Mucosa of rectum (tissue), 2 donors: ENCODE measurements around the gene PCBP3.
"Not testable (repeated sequence)": the region's sequence is repeated elsewhere in the genome, so short reads cannot be mapped to it uniquely, and the experiment has no call there.

ENCODE experiments used
- H3K27ac ChIP-seq, 2 donors: one replicate each; pipeline ENCODE4 v1.7.0; 2013; ENCODE audit warnings: inconsistent platforms in 2 of 2, low read depth in 2 of 2, low read length in 2 of 2
- H3K27me3 ChIP-seq, 2 donors: one replicate each; pipeline ENCODE4 v1.7.0; 2013; ENCODE audit warnings: low read length in 2 of 2; ENCODE audit not compliant: control insufficient read depth in 2 of 2, insufficient read depth in 2 of 2
- H3K36me3 ChIP-seq, 2 donors: one replicate each; pipeline ENCODE4 v1.7.0; 2013; ENCODE audit warnings: low read length in 2 of 2; ENCODE audit not compliant: control insufficient read depth in 2 of 2, insufficient read depth in 2 of 2
- H3K4me1 ChIP-seq, 2 donors: one replicate each; pipeline ENCODE4 v1.7.0; 2013; ENCODE audit warnings: low read length in 2 of 2, mild to moderate bottlenecking in 1 of 2; ENCODE audit not compliant: control insufficient read depth in 2 of 2, insufficient read depth in 2 of 2
- H3K4me3 ChIP-seq, 2 donors: one replicate each; pipeline ENCODE4 v1.7.0; 2013; ENCODE audit warnings: low read length in 2 of 2
- H3K9ac ChIP-seq, 2 donors: one replicate each; pipeline ENCODE4 v1.7.0; 2013; ENCODE audit warnings: low read length in 2 of 2, low read depth in 1 of 2, mild to moderate bottlenecking in 1 of 2
- H3K9me3 ChIP-seq, 2 donors: one replicate each; pipeline ENCODE4 v1.7.0; 2013; ENCODE audit warnings: low read length in 2 of 2; ENCODE audit not compliant: control insufficient read depth in 2 of 2
- donor health status: healthy.
- donor health status: Normal muscosa, but diverticular disease.

Gene PCBP3

GRCh38 chr21:45957981-45958600 lies 314.6 kb downstream of the PCBP3 start:
- Histone ChIP-seq H3K4me3 (no peak overlapping the region), H3K36me3 (no peaks in the 10 kb centered on the region), H3K27me3 (no peaks in the 10 kb centered on the region), H3K4me1 (peaks cover 0 to 2% of the 10 kb centered on the region in 2 donors), H3K9me3 (no peaks in the 10 kb centered on the region), H3K27ac (no peak overlapping the region), H3K9ac (no peak overlapping the region)

GRCh38 chr21:45959182-45959581 lies 315.7 kb downstream of the PCBP3 start:
- no peaks in the 10 kb centered on the region for H3K36me3 ChIP-seq
- H3K27ac ChIP-seq, result no peak overlapping the region

GRCh38 chr21:45959779-45960390 lies 316.4 kb downstream of the PCBP3 start:
- H3K27ac ChIP-seq, result no peak overlapping the region
- no peaks in the 10 kb centered on the region for H3K9me3 ChIP-seq
- H3K4me3 ChIP-seq, result no peak overlapping the region
- H3K36me3 ChIP-seq, result no peaks in the 10 kb centered on the region
- H3K9ac ChIP-seq, result no peak overlapping the region
- no peaks in the 10 kb centered on the region for H3K4me1 ChIP-seq
- no peaks in the 10 kb centered on the region for H3K27me3 ChIP-seq

More at GRCh38 chr21:45959182-45959581, 315.7 kb downstream of the PCBP3 start:
- Histone ChIP-seq H3K9me3 (no peaks in the 10 kb centered on the region), H3K4me1 (peaks cover 0 to under 1% of the 10 kb centered on the region in 2 donors), H3K9ac (no peak overlapping the region), H3K4me3 (no peak overlapping the region), H3K27me3 (no peaks in the 10 kb centered on the region)

GRCh38 chr21:45961408-45961807 lies 317.9 kb downstream of the PCBP3 start:
- H3K36me3 ChIP-seq, H3K4me3 ChIP-seq, H3K4me1 ChIP-seq, H3K27me3 ChIP-seq, H3K9me3 ChIP-seq, H3K9ac ChIP-seq, H3K27ac ChIP-seq: not testable (repeated sequence)

- Histone ChIP-seq H3K4me1 (no peaks in the 10 kb centered on the region), H3K27me3 (no peaks in the 10 kb centered on the region), H3K36me3 (no peaks in the 10 kb centered on the region), H3K9ac (no peak overlapping the region), H3K9me3 (no peaks in the 10 kb centered on the region), H3K27ac (no peak overlapping the region), H3K4me3 (no peak overlapping the region)
Measured at GRCh38 chr21:45962531-45963231, 319.2 kb downstream of the PCBP3 start.

GRCh38 chr21:45963232-45963570 lies 319.7 kb downstream of the PCBP3 start:
- H3K27ac ChIP-seq, result no peak overlapping the region
- no peak overlapping the region for H3K4me3 ChIP-seq
- no peaks in the 10 kb centered on the region for H3K36me3 ChIP-seq
- H3K9ac ChIP-seq, result no peak overlapping the region
- no peaks in the 10 kb centered on the region for H3K27me3 ChIP-seq
- no peaks in the 10 kb centered on the region for H3K4me1 ChIP-seq
- H3K9me3 ChIP-seq, result no peaks in the 10 kb centered on the region

GRCh38 chr21:45964649-45965048 lies 321.1 kb downstream of the PCBP3 start:
- Histone ChIP-seq H3K9ac (no peak overlapping the region), H3K27ac (no peak overlapping the region), H3K4me3 (no peak overlapping the region), H3K36me3 (no peaks in the 10 kb centered on the region), H3K27me3 (no peaks in the 10 kb centered on the region), H3K9me3 (no peaks in the 10 kb centered on the region), H3K4me1 (no peaks in the 10 kb centered on the region)

- H3K4me3 ChIP-seq, result no peak overlapping the region
- no peak overlapping the region for H3K27ac ChIP-seq
- no peaks in the 10 kb centered on the region for H3K9me3 ChIP-seq
- H3K36me3 ChIP-seq, result no peaks in the 10 kb centered on the region
- H3K4me1 ChIP-seq, result no peaks in the 10 kb centered on the region
- no peak overlapping the region for H3K9ac ChIP-seq
- no peaks in the 10 kb centered on the region for H3K27me3 ChIP-seq
Measured at GRCh38 chr21:45965084-45965809, 321.7 kb downstream of the PCBP3 start.

- peaks cover 2 to 6% of the 10 kb centered on the region in 2 donors for H3K27me3 ChIP-seq
- no peak overlapping the region for H3K4me3 ChIP-seq
- H3K27ac ChIP-seq, result no peak overlapping the region
- H3K9me3 ChIP-seq, result no peaks in the 10 kb centered on the region
- H3K9ac ChIP-seq, result no peak overlapping the region
- peaks cover 2 to 5% of the 10 kb centered on the region in 2 donors for H3K4me1 ChIP-seq
- no peaks in the 10 kb centered on the region for H3K36me3 ChIP-seq
Measured at GRCh38 chr21:45966791-45967394, 323.4 kb downstream of the PCBP3 start.
